ENCODE measurements around the gene DBF4B.
"Not testable (repeated sequence)": the region's sequence is repeated elsewhere in the genome, so short reads cannot be mapped to it uniquely, and the experiment has no call there.

GRCh38 chr17:44745738-44746137 lies 37.3 kb downstream of the DBF4B start:
- TF ChIP-seq CTCF, POLR2A (IDR thresholded peaks at IDR 0.05): not testable (repeated sequence)
